GM12878 (cell line): ENCODE results near the gene PYGB. TPM values are rescaled to one million over a fixed set of nuclear protein-coding genes. Genes with fewer than 3 reads are reported as not detected.
A peak's percentile ranks its signal among the peaks of the same experiment; 100 is the strongest.

Experiments used
- ATAC-seq: fragments of 200-7000 bp; cut with Tn5 transposase; 3 replicates; pipeline ENCODE4 v1.9.1; 2020; ENCODE audit warnings: mild to moderate bottlenecking, moderate library complexity
- BruUV-seq: library from RNA; stranded (reverse); fragments of 400-500 nt; replicated peaks from 2 replicates; lab custom pipeline; 2021; lab: Mats Ljungman, UMichigan
- CTCF ChIA-PET: fragments of 300-600 bp; sonication (Branson Sonifier 250); formaldehyde crosslinking; extraction: SDS; loops from one replicate; lab custom pipeline; 2021; ENCODE audit warnings: inconsistent platforms; lab: Yijun Ruan, JAX
- POLR2A ChIA-PET: fragments of 350-600 bp; formaldehyde crosslinking; extraction: SDS; loops from one replicate; lab custom pipeline; 2021; ENCODE audit warnings: inconsistent platforms; lab: Charles Lee
- RAD21 ChIA-PET: fragments of 300-600 bp; sonication (Branson Sonifier 250); formaldehyde crosslinking; loops from one replicate; lab custom pipeline; 2023; ENCODE audit warnings: antibody characterized with exemption; ENCODE audit not compliant: unreplicated experiment; lab: Charles Lee
- SMC1A ChIA-PET: fragments of 300-600 bp; sonication (Branson Sonifier 250); formaldehyde crosslinking; loops from one replicate; lab custom pipeline; 2023; ENCODE audit not compliant: unreplicated experiment, uncharacterized antibody; lab: Charles Lee
- DNase-seq: peaks from one replicate; pipeline ENCODE4 v3.0.0-alpha.2; 2011; ENCODE audit warnings: low read depth, low spot score
- FAIRE-seq: peaks from 3 replicates; lab custom pipeline; 2011; peaks lifted over from hg19 to GRCh38; lab: Jason Lieb, UNC
- H2AFZ ChIP-seq: 2 replicates; pipeline ENCODE4 v1.6.0; 2011; ENCODE audit warnings: low read depth, low read length, control low read depth; ENCODE audit not compliant: control insufficient read depth
- H3K27ac ChIP-seq: 2 replicates; pipeline ENCODE4 v1.5.1; 2011; ENCODE audit warnings: control low read depth; ENCODE audit not compliant: control insufficient read depth, insufficient read depth
- H3K27me3 ChIP-seq, 2 experiments: replicated peaks in 1 of 2; 2 replicates each; pipeline versions ENCODE4 v1.6.0 to v1.6.1; 2011; ENCODE audit warnings: low read length in 1 of 2; ENCODE audit not compliant: control insufficient read depth in 2 of 2, insufficient read depth in 2 of 2
- H3K36me3 ChIP-seq, 2 experiments: 2 replicates each; pipeline ENCODE4 v1.5.1; 2011; ENCODE audit warnings: low read length in 1 of 2; ENCODE audit not compliant: control insufficient read depth in 2 of 2, insufficient read depth in 2 of 2
- H3K4me1 ChIP-seq: 2 replicates; pipeline ENCODE4 v1.6.1; 2011; ENCODE audit warnings: mild to moderate bottlenecking, low read length, moderate library complexity, mixed read lengths; ENCODE audit not compliant: control insufficient read depth, insufficient read depth
- H3K4me2 ChIP-seq: 2 replicates; pipeline ENCODE4 v1.6.0; 2011; ENCODE audit warnings: control low read depth; ENCODE audit not compliant: control insufficient read depth, insufficient read depth
- H3K4me3 ChIP-seq: fragments of 200-600 bp; sonication (generic); 2 replicates; pipeline ENCODE4 v1.5.1; 2016
- H3K79me2 ChIP-seq: 2 replicates; pipeline ENCODE4 v1.6.0; 2011; ENCODE audit warnings: low read length; ENCODE audit not compliant: control insufficient read depth, insufficient read depth
- H3K9ac ChIP-seq: 2 replicates; pipeline ENCODE4 v1.8.0; 2011; ENCODE audit warnings: low read length, control low read depth, mixed read lengths; ENCODE audit not compliant: control insufficient read depth, insufficient read depth
- H3K9me3 ChIP-seq: replicated peaks from 3 replicates; pipeline ENCODE4 v1.5.1; 2011; ENCODE audit warnings: mild to moderate bottlenecking, low read length; ENCODE audit not compliant: control insufficient read depth, insufficient read depth
- H4K20me1 ChIP-seq: 2 replicates; pipeline ENCODE4 v1.6.0; 2011; ENCODE audit not compliant: control insufficient read depth, insufficient read depth
- ATF2 ChIP-seq: IDR thresholded peaks from 2 replicates; pipeline ENCODE4 v1.6.1; 2012; ENCODE audit warnings: low read length, inconsistent platforms
- BHLHE40 ChIP-seq, 2 experiments: fragments of 450-650 bp in 1 of 2; IDR thresholded peaks; 2 replicates each; pipeline ENCODE4 v1.6.1; 2011 to 2017; ENCODE audit warnings: low read depth in 2 of 2, borderline replicate concordance in 1 of 2, improper control_type of control experiment in 1 of 2, low read length in 1 of 2, mild to moderate bottlenecking in 1 of 2
- CBFB ChIP-seq: IDR thresholded peaks from 2 replicates; pipeline ENCODE4 v1.6.1; 2016; ENCODE audit warnings: antibody characterized with exemption, low read depth
- EED ChIP-seq: sonication (generic); IDR thresholded peaks from 2 replicates; pipeline ENCODE4 v1.6.1; 2016; ENCODE audit warnings: antibody characterized with exemption, low read depth
- EP300 ChIP-seq, 2 experiments: fragments of 150-350 bp in 1 of 2; IDR thresholded peaks; 2 replicates each; pipeline ENCODE4 v1.6.1; 2011 to 2012; ENCODE audit warnings: low read depth in 2 of 2, low read length in 2 of 2, borderline replicate concordance in 1 of 2, improper control_type of control experiment in 1 of 2, inconsistent platforms in 1 of 2; ENCODE audit not compliant: control insufficient read depth in 1 of 2
- IKZF1 ChIP-seq: fragments of 450-650 bp; conservative IDR thresholded peaks from 2 replicates; pipeline ENCODE4 v1.6.1; 2017; ENCODE audit warnings: antibody characterized with exemption, mild to moderate bottlenecking
- IKZF2 ChIP-seq, 2 experiments: fragments of 450-650 bp; IDR thresholded peaks; 2 replicates each; pipeline ENCODE4 v1.6.1; 2017; ENCODE audit warnings: mild to moderate bottlenecking in 2 of 2, moderate library complexity in 2 of 2
- MLLT1 ChIP-seq: fragments of 450-650 bp; IDR thresholded peaks from 2 replicates; pipeline ENCODE4 v1.6.1; 2016; ENCODE audit warnings: mild to moderate bottlenecking
- MTA2 ChIP-seq: fragments of 450-650 bp; IDR thresholded peaks from 2 replicates; pipeline ENCODE4 v1.6.1; 2016; ENCODE audit warnings: low read depth, mild to moderate bottlenecking, moderate library complexity
- MTA3 ChIP-seq: IDR thresholded peaks from 2 replicates; pipeline ENCODE4 v1.6.1; 2012; ENCODE audit warnings: low read length, inconsistent platforms, borderline replicate concordance
- NFYB ChIP-seq: IDR thresholded peaks from 2 replicates; pipeline ENCODE4 v1.6.1; 2011; ENCODE audit warnings: low read depth, mild to moderate bottlenecking, low read length, improper control_type of control experiment, moderate library complexity; ENCODE audit not compliant: insufficient read depth
- NR2C1 ChIP-seq: fragments of 450-650 bp; IDR thresholded peaks from 2 replicates; pipeline ENCODE4 v1.6.1; 2017; ENCODE audit warnings: antibody characterized with exemption, mild to moderate bottlenecking, moderate library complexity
- POLR2AphosphoS5 ChIP-seq: IDR thresholded peaks from 2 replicates; pipeline ENCODE4 v1.6.1; 2011; ENCODE audit warnings: mild to moderate bottlenecking, low read length, inconsistent platforms
- RUNX3 ChIP-seq: IDR thresholded peaks from 2 replicates; pipeline ENCODE4 v1.6.1; 2012; ENCODE audit warnings: low read length, inconsistent platforms
- TCF7 ChIP-seq: IDR thresholded peaks from 2 replicates; pipeline ENCODE4 v1.6.1; 2014; ENCODE audit warnings: antibody characterized with exemption, borderline replicate concordance
- ZNF207 ChIP-seq: fragments of 450-650 bp; IDR thresholded peaks from 2 replicates; pipeline ENCODE4 v1.6.1; 2014; ENCODE audit warnings: antibody characterized with exemption, mild to moderate bottlenecking, borderline replicate concordance
- WGBS: methylation state at CpG from one replicate; pipeline ENCODE4 v1.1.6; 2016; ENCODE audit warnings: low lambda C conversion rate; ENCODE audit not compliant: insufficient replicate concordance, insufficient coverage; ENCODE audit errors: missing lambda C conversion rate; 5-methylcytosine and 5-hydroxymethylcytosine counted together
- in situ Hi-C: fragments of 300-500 bp; cut with MboI; formaldehyde crosslinking; loops from 9 replicates; pipeline ENCODE4 v1.14.3; 2018; ENCODE audit warnings: mixed read lengths
- intact Hi-C: fragments of 100-400 bp; cut with micrococcal nuclease; formaldehyde crosslinking; loops from one replicate; pipeline ENCODE4 v1.14.2; 2022; ENCODE audit not compliant: unreplicated experiment
- polyA plus RNA-seq, 11 experiments: library from polyadenylated mRNA; depleted of rRNA in 4 of 11; unstranded in 6 of 11; stranded (reverse) in 5 of 11; fragments of >200 nt; fragmentation: Nextera tagmentation in 4 of 11; fragmentation: Illumina TruSeq in 1 of 11; extraction: Ambion mirVana in 4 of 11; extraction: Trizol in 1 of 11; gene quantifications; 1 replicate in 1 of 11; 2 replicates in 10 of 11; pipeline versions ENCODE4 v1.2.1 to v1.2.3, GENCODE V29; 2011 to 2016; ENCODE audit warnings: inconsistent platforms in 2 of 11, missing spikeins in 2 of 11, low read depth in 1 of 11
- total RNA-seq, 4 experiments: library from RNA; depleted of rRNA in 3 of 4; stranded (reverse); fragments of >200 nt in 3 of 4; fragmentation: Illumina TruSeq in 1 of 4; extraction: Trizol in 1 of 4; gene quantifications; 2 replicates each; pipeline versions ENCODE4 v1.2.1 to v1.2.3, GENCODE V29; 2013 to 2021
- TF ChIP-seq, protein P1 (sequence below): fragments of 450-650 bp; formaldehyde crosslinking; IDR thresholded peaks from 2 replicates; pipeline ENCODE4 v1.4.0; 2022; ENCODE audit warnings: mild to moderate bottlenecking, moderate library complexity
- TF ChIP-seq, protein P2 (sequence below): IDR thresholded peaks from 2 replicates; pipeline ENCODE4 v1.6.1; 2011; ENCODE audit warnings: low read depth, mild to moderate bottlenecking, low read length, moderate library complexity, borderline replicate concordance; ENCODE audit errors: extremely low read depth

PYGB gene
- total and polyA plus RNA-seq, 10 of the 15 experiments (the other 5 are each of a cell fraction or from before 2014, with no cell fraction given): 0.34 to 33.5 (median 21.8) TPM

DNA sequence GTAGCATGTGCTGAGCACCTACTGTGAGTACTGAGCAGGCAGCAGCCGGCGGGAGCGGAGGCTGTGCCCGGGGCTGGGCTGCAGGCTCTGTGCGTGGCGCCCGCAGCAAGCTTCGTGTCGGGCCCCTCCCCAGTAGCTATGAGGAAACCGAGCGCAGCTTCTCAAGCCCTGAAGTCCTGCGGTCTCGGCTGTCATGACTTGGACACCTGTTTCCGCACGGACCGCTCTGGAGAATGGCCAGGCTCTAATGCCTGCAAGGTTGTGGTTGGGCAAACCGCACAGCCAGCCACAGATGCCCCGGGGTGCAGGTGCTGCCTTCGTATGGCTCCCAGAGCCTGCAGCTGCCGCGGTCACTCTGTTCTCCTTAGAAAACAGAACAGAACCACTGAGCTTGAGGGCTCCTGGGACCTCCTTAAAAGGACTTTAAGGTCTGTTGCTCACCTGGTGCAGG, 33.7 kb downstream of the PYGB start:
- Histone ChIP-seq H3K27ac (peak overlapping the region; percentile 50), H3K27me3 (no peaks in the 10 kb centered on the region), H2AFZ (no peak overlapping the region), H3K79me2 (no peaks in the 10 kb centered on the region), H3K4me2 (peak overlapping the region; percentile 84), H3K9me3 (no peaks in the 10 kb centered on the region), H4K20me1 (no peaks in the 10 kb centered on the region), H3K36me3 (peaks cover 10 to 40% of the 10 kb centered on the region in 2 experiments; a peak in 3 of 4 replicates), H3K9ac (no peak overlapping the region), H3K4me1 (peaks cover 26% of the 10 kb centered on the region), H3K4me3 (no peak overlapping the region)
- BruUV-seq: no TSS peak
- SMC1A ChIA-PET: interaction anchor here (0.6 to 1.6 kb wide), 4 partner anchors 30 to 117 kb away, joined by 3 to 9 read pairs (median 3); no protein-coding TSS in a partner anchor
- POLR2A ChIA-PET: no interaction called here
- 9% methylated on average over 21 of the region's 21 CpGs for WGBS
- CTCF ChIA-PET: interaction anchor here (1.2 to 1.9 kb wide), 2 partner anchors 34 to 117 kb away, joined by 4 to 11 read pairs; partner anchors contain the start of gene PYGB
- peak; percentile 93 for FAIRE-seq
- RAD21 ChIA-PET: interaction anchor here (0.6 to 1.5 kb wide), 4 partner anchors 15 to 118 kb away, joined by 3 to 6 read pairs (median 3); partner anchors contain the start of gene ABHD12
- intact Hi-C loops: no loop called here
- DNase-seq: peak; percentile 64
- ATAC-seq: peak; percentile 84
- in situ Hi-C loops: no loop called here
- TF ChIP-seq IKZF2 (IDR thresholded peaks at IDR 0.05) (peak; percentile 75 to 80), NFYB (no peak), ATF2 (no peak), ZNF207 (no peak), MLLT1 (no peak; the same call in 1 of the 2 replicates), NR2C1 (no peak), BHLHE40 (IDR thresholded peaks at IDR 0.05; ENCODE audit: borderline replicate concordance in 1 of 2, low read depth in 2 of 2, low read length in 1 of 2) (peak; percentile 29 to 67; a peak in 2 of 4 replicates), EED (peak; percentile 79), RUNX3 (peak; percentile 96), TCF7 (no peak), MTA3 (peak; percentile 72; the same call in 1 of the 2 replicates), CBFB (peak; percentile 89; the same call in 1 of the 2 replicates), EP300 (IDR thresholded peaks at IDR 0.05; ENCODE audit: borderline replicate concordance in 1 of 2, control insufficient read depth in 1 of 2, low read depth in 2 of 2, low read length in 2 of 2) (peak in 1 of 2 experiments; percentile 62; a peak in 2 of 4 replicates), MTA2 (peak; percentile 53), IKZF1 (peak; percentile 72), POLR2AphosphoS5 (peak; percentile 20; the same call in 1 of the 2 replicates)
- TF ChIP-seq, protein P1, sequence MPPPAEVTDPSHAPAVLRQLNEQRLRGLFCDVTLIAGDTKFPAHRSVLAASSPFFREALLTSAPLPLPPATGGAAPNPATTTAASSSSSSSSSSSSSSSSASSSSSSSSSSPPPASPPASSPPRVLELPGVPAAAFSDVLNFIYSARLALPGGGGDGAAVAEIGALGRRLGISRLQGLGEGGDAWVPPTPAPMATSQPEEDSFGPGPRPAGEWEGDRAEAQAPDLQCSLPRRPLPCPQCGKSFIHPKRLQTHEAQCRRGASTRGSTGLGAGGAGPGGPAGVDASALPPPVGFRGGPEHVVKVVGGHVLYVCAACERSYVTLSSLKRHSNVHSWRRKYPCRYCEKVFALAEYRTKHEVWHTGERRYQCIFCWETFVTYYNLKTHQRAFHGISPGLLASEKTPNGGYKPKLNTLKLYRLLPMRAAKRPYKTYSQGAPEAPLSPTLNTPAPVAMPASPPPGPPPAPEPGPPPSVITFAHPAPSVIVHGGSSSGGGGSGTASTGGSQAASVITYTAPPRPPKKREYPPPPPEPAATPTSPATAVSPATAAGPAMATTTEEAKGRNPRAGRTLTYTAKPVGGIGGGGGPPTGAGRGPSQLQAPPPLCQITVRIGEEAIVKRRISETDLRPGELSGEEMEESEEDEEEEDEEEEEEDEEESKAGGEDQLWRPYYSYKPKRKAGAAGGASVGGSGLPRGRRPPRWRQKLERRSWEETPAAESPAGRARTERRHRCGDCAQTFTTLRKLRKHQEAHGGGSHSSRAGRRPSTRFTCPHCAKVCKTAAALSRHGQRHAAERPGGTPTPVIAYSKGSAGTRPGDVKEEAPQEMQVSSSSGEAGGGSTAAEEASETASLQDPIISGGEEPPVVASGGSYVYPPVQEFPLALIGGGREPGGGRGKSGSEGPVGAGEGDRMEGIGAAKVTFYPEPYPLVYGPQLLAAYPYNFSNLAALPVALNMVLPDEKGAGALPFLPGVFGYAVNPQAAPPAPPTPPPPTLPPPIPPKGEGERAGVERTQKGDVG (CRISPR knock-in tag): no peak
- TF ChIP-seq, protein P2, sequence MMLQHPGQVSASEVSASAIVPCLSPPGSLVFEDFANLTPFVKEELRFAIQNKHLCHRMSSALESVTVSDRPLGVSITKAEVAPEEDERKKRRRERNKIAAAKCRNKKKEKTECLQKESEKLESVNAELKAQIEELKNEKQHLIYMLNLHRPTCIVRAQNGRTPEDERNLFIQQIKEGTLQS: no peak
